ENCODE measurements around the gene FFAR1. TPM values are rescaled to one million over a fixed set of nuclear protein-coding genes. Genes with fewer than 3 reads are reported as not detected.

FFAR1 gene
- total and polyA plus RNA-seq, 2 of the 8 experiments (the other 6 are each of a cell fraction or from before 2014, with no cell fraction given): not detected

DNA sequence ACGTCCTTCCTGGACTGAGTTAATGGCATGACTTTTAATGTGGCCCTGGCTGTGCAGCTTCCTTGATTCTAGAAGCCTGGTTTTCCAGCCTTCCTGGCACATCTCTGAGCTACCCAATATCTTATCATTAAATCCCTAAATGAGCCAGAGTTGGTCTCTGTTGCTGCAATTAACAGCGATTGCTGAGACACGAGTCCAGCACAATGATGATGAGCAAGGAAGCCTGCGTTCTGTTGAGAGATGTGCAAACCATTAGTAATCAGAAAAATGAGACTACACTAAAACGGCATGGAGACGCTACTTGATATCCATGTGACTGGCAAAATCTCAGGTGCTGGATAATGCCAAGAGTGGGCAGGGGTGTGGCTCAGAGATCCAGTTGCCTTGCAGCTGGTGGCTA, 49.4 kb downstream of the FFAR1 start (continued):
- TF ChIP-seq, protein P1, sequence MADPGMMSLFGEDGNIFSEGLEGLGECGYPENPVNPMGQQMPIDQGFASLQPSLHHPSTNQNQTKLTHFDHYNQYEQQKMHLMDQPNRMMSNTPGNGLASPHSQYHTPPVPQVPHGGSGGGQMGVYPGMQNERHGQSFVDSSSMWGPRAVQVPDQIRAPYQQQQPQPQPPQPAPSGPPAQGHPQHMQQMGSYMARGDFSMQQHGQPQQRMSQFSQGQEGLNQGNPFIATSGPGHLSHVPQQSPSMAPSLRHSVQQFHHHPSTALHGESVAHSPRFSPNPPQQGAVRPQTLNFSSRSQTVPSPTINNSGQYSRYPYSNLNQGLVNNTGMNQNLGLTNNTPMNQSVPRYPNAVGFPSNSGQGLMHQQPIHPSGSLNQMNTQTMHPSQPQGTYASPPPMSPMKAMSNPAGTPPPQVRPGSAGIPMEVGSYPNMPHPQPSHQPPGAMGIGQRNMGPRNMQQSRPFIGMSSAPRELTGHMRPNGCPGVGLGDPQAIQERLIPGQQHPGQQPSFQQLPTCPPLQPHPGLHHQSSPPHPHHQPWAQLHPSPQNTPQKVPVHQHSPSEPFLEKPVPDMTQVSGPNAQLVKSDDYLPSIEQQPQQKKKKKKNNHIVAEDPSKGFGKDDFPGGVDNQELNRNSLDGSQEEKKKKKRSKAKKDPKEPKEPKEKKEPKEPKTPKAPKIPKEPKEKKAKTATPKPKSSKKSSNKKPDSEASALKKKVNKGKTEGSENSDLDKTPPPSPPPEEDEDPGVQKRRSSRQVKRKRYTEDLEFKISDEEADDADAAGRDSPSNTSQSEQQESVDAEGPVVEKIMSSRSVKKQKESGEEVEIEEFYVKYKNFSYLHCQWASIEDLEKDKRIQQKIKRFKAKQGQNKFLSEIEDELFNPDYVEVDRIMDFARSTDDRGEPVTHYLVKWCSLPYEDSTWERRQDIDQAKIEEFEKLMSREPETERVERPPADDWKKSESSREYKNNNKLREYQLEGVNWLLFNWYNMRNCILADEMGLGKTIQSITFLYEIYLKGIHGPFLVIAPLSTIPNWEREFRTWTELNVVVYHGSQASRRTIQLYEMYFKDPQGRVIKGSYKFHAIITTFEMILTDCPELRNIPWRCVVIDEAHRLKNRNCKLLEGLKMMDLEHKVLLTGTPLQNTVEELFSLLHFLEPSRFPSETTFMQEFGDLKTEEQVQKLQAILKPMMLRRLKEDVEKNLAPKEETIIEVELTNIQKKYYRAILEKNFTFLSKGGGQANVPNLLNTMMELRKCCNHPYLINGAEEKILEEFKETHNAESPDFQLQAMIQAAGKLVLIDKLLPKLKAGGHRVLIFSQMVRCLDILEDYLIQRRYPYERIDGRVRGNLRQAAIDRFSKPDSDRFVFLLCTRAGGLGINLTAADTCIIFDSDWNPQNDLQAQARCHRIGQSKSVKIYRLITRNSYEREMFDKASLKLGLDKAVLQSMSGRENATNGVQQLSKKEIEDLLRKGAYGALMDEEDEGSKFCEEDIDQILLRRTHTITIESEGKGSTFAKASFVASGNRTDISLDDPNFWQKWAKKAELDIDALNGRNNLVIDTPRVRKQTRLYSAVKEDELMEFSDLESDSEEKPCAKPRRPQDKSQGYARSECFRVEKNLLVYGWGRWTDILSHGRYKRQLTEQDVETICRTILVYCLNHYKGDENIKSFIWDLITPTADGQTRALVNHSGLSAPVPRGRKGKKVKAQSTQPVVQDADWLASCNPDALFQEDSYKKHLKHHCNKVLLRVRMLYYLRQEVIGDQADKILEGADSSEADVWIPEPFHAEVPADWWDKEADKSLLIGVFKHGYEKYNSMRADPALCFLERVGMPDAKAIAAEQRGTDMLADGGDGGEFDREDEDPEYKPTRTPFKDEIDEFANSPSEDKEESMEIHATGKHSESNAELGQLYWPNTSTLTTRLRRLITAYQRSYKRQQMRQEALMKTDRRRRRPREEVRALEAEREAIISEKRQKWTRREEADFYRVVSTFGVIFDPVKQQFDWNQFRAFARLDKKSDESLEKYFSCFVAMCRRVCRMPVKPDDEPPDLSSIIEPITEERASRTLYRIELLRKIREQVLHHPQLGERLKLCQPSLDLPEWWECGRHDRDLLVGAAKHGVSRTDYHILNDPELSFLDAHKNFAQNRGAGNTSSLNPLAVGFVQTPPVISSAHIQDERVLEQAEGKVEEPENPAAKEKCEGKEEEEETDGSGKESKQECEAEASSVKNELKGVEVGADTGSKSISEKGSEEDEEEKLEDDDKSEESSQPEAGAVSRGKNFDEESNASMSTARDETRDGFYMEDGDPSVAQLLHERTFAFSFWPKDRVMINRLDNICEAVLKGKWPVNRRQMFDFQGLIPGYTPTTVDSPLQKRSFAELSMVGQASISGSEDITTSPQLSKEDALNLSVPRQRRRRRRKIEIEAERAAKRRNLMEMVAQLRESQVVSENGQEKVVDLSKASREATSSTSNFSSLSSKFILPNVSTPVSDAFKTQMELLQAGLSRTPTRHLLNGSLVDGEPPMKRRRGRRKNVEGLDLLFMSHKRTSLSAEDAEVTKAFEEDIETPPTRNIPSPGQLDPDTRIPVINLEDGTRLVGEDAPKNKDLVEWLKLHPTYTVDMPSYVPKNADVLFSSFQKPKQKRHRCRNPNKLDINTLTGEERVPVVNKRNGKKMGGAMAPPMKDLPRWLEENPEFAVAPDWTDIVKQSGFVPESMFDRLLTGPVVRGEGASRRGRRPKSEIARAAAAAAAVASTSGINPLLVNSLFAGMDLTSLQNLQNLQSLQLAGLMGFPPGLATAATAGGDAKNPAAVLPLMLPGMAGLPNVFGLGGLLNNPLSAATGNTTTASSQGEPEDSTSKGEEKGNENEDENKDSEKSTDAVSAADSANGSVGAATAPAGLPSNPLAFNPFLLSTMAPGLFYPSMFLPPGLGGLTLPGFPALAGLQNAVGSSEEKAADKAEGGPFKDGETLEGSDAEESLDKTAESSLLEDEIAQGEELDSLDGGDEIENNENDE (IDR thresholded peaks at IDR 0.05; ENCODE audit: insufficient replicate concordance, low read length): no peak
- TF ChIP-seq MAFK (IDR thresholded peaks at IDR 0.05; ENCODE audit: low read depth, low read length) (no peak), SIN3A (conservative IDR thresholded peaks at IDR 0.05 in 1 of 2, IDR thresholded peaks at IDR 0.05 in 1 of 2; ENCODE audit: low read depth in 1 of 2, low read length in 2 of 2) (no peak), YY1 (IDR thresholded peaks at IDR 0.05; ENCODE audit: low read depth, low read length) (no peak), SIX5 (IDR thresholded peaks at IDR 0.05; ENCODE audit: low read depth, low read length) (no peak), TAF7 (optimal IDR thresholded peaks at IDR 0.05; ENCODE audit: borderline replicate concordance, low read depth, low read length) (no peak), KDM4A (IDR thresholded peaks at IDR 0.05; ENCODE audit: low read depth, low read length, severe bottlenecking) (no peak)
- TF ChIP-seq, protein P2, sequence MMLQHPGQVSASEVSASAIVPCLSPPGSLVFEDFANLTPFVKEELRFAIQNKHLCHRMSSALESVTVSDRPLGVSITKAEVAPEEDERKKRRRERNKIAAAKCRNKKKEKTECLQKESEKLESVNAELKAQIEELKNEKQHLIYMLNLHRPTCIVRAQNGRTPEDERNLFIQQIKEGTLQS (IDR thresholded peaks at IDR 0.05; ENCODE audit: insufficient read depth, low read depth, low read length): no peak
